Measurements from ENCODE around the gene DMGDH.
"Not testable (repeated sequence)": the region's sequence is repeated elsewhere in the genome, so short reads cannot be mapped to it uniquely, and the experiment has no call there.

Gene DMGDH

DNA sequence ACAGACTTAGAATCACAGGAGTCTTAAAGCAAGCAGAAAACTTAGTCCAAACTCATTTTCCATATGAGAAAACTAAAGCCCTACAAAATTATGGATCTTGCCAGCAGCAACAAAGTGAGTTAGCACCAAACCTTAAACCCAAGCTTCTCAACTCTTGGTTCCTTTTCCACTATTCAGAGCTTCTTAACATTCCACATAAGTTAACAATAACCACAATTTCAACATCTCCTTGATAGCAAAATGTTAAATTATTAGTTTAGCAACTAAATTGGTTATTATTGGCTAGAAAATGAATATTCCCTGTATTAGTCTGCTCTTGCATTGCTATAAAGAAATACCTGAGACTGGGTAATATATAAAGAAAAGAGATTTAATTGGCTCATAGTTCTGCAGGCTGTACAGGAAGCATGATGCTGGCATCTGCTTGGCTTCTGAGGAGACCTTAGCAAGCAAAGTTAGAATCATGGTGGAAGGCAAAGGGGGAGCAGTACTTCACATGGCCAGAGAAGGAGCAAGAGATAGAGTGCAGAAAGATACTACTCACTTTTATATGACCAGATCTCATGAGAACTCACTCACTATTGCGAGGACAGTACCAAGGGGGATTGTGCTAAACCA, 58.1 kb downstream of the DMGDH start:
- DNase-seq (ENCODE audit: low spot score) = no peak

DNA sequence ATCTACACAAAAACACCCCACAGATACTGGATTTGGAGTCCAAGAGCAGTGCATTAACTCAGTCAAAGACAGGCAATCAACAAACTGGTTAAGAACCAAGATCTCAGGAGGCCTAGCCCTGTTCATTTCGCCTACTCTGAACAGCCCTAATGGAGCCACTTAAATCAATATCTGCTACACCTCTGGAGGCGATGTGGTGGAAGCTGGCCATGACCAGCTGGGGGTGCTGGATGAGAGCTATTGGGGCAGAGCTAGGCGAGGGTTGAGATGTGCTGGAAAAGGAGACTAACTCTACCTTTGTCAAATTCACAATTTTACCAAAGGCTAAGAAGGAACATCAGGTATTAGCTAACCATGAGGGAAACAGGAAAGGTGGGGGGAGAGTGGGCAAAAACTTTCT, 61.1 kb downstream of the DMGDH start:
- DNase-seq (ENCODE audit: low spot score) = no peak

GRCh38 chr5:79007872-79008271, 61.6 kb downstream of the DMGDH start:
- no peak for DNase-seq (ENCODE audit: low spot score)

DNA sequence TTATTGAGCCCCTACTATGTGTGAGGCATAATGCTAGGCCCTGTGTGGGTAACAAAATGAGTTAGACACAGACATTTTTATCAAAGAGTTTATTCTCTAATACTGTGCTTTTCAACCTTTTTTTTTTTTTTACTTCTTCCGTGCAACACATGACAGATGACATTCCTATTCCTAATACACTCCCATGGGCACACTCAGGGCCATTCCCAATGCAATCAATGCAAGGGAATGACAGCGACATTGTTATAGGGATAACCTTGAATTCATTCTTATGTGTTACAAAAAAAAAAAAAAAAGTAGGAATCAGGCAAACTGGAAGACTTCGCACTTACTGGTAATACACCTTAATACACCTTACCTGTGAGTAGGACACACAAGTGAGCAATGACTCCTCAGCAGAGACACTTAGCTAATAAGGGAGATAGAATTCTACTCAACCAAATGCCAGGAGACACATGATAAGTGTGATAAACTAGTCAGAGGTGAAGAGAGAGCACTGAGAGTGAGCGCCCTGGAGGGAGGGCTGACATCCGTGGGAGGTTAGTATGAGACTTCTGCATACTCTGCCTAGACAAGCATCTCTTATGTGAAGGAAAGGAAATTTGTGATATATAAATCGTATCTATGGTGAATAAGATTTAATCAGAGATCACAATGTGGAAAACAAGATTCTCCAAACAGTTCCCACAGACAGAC, 63.4 kb downstream of the DMGDH start:
- no peak for DNase-seq (ENCODE audit: low spot score)

GRCh38 chr5:79005151-79005550, 64.3 kb downstream of the DMGDH start:
- DNase-seq (ENCODE audit: low spot score) = no peak

DNA sequence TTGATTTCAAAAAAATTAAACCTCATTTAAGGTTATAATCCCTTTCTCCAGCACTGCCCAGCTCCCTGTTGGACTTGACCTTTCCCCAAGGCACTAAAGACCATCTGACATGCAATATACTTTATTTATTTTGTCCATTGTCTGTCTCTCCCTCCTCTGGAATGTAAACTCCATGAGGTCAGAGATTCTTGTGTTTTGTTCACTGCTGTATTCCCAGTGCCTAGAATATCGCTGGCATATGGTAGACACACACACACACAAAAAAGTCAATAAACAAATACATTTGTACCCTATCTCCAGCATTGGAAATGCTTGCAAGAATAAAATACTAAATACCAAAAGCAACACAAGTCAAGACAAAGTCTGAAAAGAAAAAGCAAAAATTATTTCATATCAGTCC, 67.1 kb downstream of the DMGDH start:
- DNase-seq (ENCODE audit: low spot score) = no peak

DNA sequence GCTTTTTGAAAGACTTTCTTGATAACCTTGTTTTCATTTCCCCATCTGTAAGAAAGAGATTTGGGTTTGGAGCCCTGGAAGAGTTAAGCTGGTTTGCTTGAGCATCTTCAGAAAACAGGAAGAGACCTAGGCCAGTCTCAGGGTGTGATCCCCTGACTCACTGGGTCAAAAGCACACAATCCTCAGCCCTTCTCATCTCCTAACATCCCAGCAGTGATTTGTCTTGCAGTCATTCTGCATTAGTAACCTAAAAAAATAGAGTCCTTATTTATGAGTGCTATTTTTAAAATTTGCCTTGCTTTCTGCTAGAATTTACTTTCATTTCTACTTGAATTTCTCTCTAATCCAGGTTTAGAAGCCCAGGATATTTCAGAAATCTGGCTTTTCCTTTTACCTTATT, 68.0 kb downstream of the DMGDH start:
- DNase-seq (ENCODE audit: low spot score) = no peak

GRCh38 chr5:78997090-78997489, 72.4 kb downstream of the DMGDH start:
- no peak for DNase-seq (ENCODE audit: low spot score)

DNA sequence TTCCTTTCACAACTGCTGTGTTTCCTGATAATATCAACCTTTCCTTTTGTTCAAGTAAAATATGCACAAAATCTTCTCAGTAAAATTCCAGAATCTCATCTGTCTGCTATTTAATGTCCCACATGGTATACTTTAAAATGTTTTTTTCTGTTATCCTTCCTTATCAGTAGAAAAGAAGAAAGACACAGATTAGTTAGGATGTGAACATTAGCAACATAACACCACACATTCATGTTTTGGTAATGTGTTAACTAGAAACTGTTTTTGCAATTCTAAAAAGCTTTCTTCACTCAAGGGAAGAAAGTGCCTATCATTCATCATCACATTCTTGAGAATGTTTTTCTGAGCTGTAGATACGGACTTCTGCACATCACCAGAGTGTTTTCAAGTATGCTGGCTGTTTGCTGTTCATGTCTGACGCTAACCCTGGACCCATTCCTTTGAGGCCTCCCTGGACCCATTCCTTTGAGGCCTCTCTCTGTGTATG, 73.9 kb downstream of the DMGDH start:
- DNase-seq (ENCODE audit: low spot score) = no peak

GRCh38 chr5:78993165-78993564, 76.3 kb downstream of the DMGDH start:
- no peak for DNase-seq (ENCODE audit: low spot score)

DNA sequence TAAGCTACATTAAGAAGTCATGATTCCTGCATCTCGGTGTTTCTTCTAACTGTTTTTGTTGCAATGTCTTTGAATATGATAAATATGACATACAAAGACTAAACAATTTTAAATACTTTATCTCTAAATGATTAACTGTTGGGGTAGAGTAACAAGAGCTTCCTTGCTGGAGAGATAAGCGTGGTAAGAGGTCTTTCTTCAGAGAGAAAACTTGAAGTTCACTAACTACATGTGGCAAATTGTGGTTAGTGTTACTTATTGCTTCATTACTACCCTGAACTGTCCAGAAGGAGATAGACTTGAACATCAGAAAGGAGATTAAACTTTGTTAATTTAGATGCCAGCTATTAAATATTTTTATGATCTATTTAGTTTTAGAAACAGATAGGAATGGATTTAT, 77.3 kb downstream of the DMGDH start:
- DNase-seq (ENCODE audit: low spot score) = no peak

- no peak for DNase-seq (ENCODE audit: low spot score)
These were observed 80.4 kb downstream of the DMGDH start for GRCh38 chr5:78989080-78989479.

- peak; percentile 50 for DNase-seq (ENCODE audit: low spot score)
These were observed 83.7 kb downstream of the DMGDH start for GRCh38 chr5:78985725-78986223.

- no peak for DNase-seq (ENCODE audit: low spot score)
These were observed 84.3 kb downstream of the DMGDH start, which contains the start of gene ARSB for GRCh38 chr5:78985116-78985724. ARSB (minus strand) TSS chr5:78985310; CDS start chr5:78985248, 62 bp downstream.

DNA sequence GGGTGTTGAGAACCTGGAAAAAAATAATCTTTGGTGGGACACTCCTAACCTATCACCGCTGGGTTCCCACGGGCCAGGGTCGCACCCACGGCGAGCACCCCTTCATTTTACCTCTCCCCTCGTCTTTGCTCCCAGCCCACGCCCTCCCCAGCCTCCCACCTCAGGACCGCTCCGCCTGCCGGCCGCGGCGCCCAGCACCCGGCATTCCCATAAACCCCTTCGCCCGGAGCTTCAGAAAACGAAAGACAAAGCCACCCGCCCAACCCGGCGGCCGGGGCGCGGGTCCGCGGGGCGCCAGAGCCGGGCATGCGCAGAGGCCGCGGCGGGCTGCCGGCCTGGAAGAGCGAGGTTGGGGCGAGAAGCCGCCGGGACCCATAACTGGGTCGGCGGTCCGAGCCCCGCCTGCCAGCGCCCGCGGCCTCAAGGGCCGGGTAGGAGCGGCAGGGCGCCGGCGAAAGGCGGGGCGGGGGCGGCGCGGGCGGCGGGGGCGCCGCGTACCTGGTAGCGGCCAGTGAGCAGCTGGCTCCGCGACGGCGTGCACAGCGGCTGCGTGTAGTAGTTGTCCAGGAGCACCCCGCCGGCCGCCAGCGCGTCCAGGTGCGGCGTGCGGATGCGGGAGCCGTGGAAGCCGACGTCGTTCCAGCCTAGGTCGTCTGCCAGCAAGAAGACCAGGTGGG, 84.9 kb downstream of the DMGDH start:
- peak; percentile 94 for DNase-seq (ENCODE audit: low spot score)

GRCh38 chr5:78983601-78984438, 85.7 kb downstream of the DMGDH start:
- DNase-seq (ENCODE audit: low spot score) = no peak

- DNase-seq (ENCODE audit: low spot score) = not testable (repeated sequence)
These were observed 86.3 kb downstream of the DMGDH start for GRCh38 chr5:78983194-78983593.

DNA sequence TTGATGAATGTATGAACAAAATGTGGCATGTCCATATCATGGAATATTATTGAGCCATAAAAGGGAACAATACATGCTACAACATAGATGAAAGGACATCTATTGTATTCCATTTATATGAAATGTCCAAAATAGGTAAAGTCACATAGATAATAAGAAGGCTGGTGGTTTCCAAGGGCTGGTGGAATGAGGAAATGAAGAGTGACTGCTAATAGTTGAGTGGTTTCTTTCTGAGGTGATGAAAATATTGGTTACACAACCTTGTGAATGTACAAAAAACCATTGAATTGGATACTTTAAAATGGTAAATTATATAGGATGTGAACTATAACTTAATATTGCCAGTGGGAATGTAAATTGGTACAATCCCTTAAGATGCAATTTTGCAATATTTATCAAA, 89.6 kb downstream of the DMGDH start:
- no peak for DNase-seq (ENCODE audit: low spot score)

DNA sequence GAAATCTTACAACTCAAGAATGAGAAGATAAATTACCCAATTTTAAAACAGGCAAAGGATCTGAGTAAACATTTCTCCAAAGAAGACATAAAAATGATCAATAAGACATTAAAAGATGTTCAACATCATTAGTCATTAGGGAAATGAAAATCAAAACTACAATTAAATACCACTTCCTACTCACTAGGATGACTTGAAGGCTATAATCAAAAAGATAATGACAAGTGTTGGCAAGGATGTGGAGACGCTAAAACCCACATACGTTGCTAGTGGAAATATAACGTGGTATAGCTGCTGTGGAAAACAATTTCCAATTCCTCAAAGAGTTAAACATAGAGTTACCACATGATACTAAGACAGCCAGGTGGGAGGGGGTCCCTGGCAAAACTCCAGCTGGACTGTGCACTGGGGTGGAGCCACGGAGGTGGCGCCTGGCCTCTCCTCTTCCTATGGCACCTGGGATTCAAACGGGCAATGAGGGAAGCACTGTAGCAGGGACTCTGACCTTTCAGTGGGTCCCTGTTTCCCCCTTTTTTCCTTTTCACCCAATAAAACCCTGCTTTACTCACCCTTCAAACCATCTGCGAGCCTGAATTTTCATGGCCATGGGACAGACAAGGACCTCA, 90.2 kb downstream of the DMGDH start:
- no peak for DNase-seq (ENCODE audit: low spot score)

- no peak for DNase-seq (ENCODE audit: low spot score)
These were observed 94.4 kb downstream of the DMGDH start for GRCh38 chr5:78975035-78975434.

DNA sequence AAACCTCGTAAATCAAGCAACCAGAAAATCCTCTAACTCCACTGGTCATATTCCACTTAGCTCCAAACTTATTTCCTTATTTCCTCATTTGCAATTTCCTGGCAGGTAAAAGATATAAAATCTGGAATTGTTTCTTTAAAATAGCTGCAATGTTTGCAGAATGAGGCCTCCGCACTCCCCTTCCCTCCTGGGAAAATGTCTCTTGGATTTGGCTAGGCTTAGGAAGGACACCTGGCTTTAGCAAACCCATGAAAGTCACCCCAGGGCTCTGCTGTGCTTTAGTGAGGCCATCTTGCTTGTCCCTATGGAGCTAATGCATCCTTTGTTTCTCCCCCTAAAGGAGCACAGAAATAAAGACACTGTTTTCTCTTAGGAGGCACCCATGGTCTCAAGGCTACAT, 94.9 kb downstream of the DMGDH start:
- no peak for DNase-seq (ENCODE audit: low spot score)
